Measurements from ENCODE around the gene NXNL2. TPM values are rescaled to one million over a fixed set of nuclear protein-coding genes. Genes with fewer than 3 reads are reported as not detected.

Gene NXNL2
- total and polyA plus RNA-seq, 10 of the 15 experiments (the other 5 are each of a cell fraction or from before 2014, with no cell fraction given), result not detected

GRCh38 chr9:88522360-88522759, 12.6 kb upstream of the NXNL2 start:
- WGBS (ENCODE audit: insufficient coverage, insufficient replicate concordance, low lambda C conversion rate, missing lambda C conversion rate), result 40% methylated on average over 4 of the region's 4 CpGs
- no peaks in the 10 kb centered on the region for H3K36me3 ChIP-seq (ENCODE audit: control insufficient read depth in 2 of 2, insufficient read depth in 2 of 2, low read length in 1 of 2)
- no peaks in the 10 kb centered on the region for H3K79me2 ChIP-seq (ENCODE audit: control insufficient read depth, insufficient read depth, low read length)
- no peaks in the 10 kb centered on the region; a peak in 1 of 4 replicates for H3K27me3 ChIP-seq (replicated peaks in 1 of 2; ENCODE audit: control insufficient read depth in 2 of 2, insufficient read depth in 2 of 2, low read length in 1 of 2)
- H3K4me3 ChIP-seq, result no peak overlapping the region
- no peak overlapping the region for H3K27ac ChIP-seq (ENCODE audit: control insufficient read depth, insufficient read depth)
- H3K4me2 ChIP-seq (ENCODE audit: control insufficient read depth, insufficient read depth), result no peak overlapping the region
- ChIA-PET RAD21 (ENCODE audit: unreplicated experiment) (no interaction called here), POLR2A (no interaction called here), SMC1A (ENCODE audit: uncharacterized antibody, unreplicated experiment) (no interaction called here), CTCF (no interaction called here)
- no peaks in the 10 kb centered on the region for H3K9me3 ChIP-seq (replicated peaks; ENCODE audit: control insufficient read depth, insufficient read depth, low read length)
- FAIRE-seq (no peak), DNase-seq (ENCODE audit: low read depth, low spot score) (no peak), ATAC-seq (no peak)
- H4K20me1 ChIP-seq (ENCODE audit: control insufficient read depth, insufficient read depth), result no peaks in the 10 kb centered on the region
- no peaks in the 10 kb centered on the region for H3K4me1 ChIP-seq (ENCODE audit: control insufficient read depth, insufficient read depth, low read length)
- no TSS peak for BruUV-seq (replicated peaks)
- no peak overlapping the region for H3K9ac ChIP-seq (ENCODE audit: control insufficient read depth, insufficient read depth, low read length)
- no peak overlapping the region for H2AFZ ChIP-seq (ENCODE audit: control insufficient read depth, low read depth, low read length)
- no peak for TF ChIP-seq ZNF207 (IDR thresholded peaks at IDR 0.05; ENCODE audit: borderline replicate concordance)
- no peak for TF ChIP-seq RAD21 (IDR thresholded peaks at IDR 0.05; ENCODE audit: insufficient read depth, low read depth, low read length)
- no peak for TF ChIP-seq CHD4 (IDR thresholded peaks at IDR 0.05)
- no peak for TF ChIP-seq JUNB (IDR thresholded peaks at IDR 0.05)
- TF ChIP-seq CHD1 (IDR thresholded peaks at IDR 0.05; ENCODE audit: low read depth, low read length), result no peak
- TF ChIP-seq RELB (IDR thresholded peaks at IDR 0.05; ENCODE audit: low read depth), result no peak
- TF ChIP-seq E2F4 (IDR thresholded peaks at IDR 0.05; ENCODE audit: low read depth, low read length), result no peak
- no peak for TF ChIP-seq DPF2 (IDR thresholded peaks at IDR 0.05)
- TF ChIP-seq TCF3 (IDR thresholded peaks at IDR 0.05; ENCODE audit: borderline replicate concordance, insufficient read depth, low read depth, low read length), result no peak
- TF ChIP-seq YBX1 (IDR thresholded peaks at IDR 0.05), result no peak
- TF ChIP-seq ZBED1 (IDR thresholded peaks at IDR 0.05; ENCODE audit: borderline replicate concordance), result no peak
- TF ChIP-seq SRF (IDR thresholded peaks at IDR 0.05; ENCODE audit: low read depth in 2 of 2, low read length in 2 of 2), result no peak
- intact Hi-C loops (cut with micrococcal nuclease; ENCODE audit: unreplicated experiment), result no loop called here
- in situ Hi-C loops (cut with MboI), result no loop called here
